H1 (cell line): Measurements from ENCODE around the gene GRK5. TPM values are rescaled to one million over a fixed set of nuclear protein-coding genes. Genes with fewer than 3 reads are reported as not detected.
A peak's percentile ranks its signal among the peaks of the same experiment; 100 is the strongest.

Experiments used
- CTCF ChIA-PET: fragments of 300-600 bp; sonication (Branson Sonifier 250); formaldehyde crosslinking; loops from one replicate; lab custom pipeline; 2021; ENCODE audit not compliant: partially characterized antibody; lab: Charles Lee
- POLR2A ChIA-PET: fragments of 300-600 bp; sonication (Branson Sonifier 250); formaldehyde crosslinking; loops from one replicate; lab custom pipeline; 2021; ENCODE audit warnings: inconsistent platforms; ENCODE audit not compliant: partially characterized antibody; lab: Charles Lee
- DNase-seq, 2 experiments: peaks; one replicate each; pipeline versions ENCODE4 v3.0.0 to v3.0.0-alpha.2; 2010 to 2022; ENCODE audit warnings: low spot score in 2 of 2, low read depth in 1 of 2, mixed read lengths in 1 of 2
- FAIRE-seq: peaks from 2 replicates; lab custom pipeline; 2011; peaks lifted over from hg19 to GRCh38; lab: Jason Lieb, UNC
- H2AFZ ChIP-seq: 2 replicates; pipeline ENCODE4 v1.8.1; 2012; ENCODE audit warnings: low read length, inconsistent platforms
- H2AK5ac ChIP-seq: 2 replicates; pipeline ENCODE4 v1.6.1; 2013; ENCODE audit warnings: low read depth, low read length
- H2BK120ac ChIP-seq: replicated peaks from 2 replicates; pipeline ENCODE3; 2013; ENCODE audit warnings: low read depth, low read length, inconsistent platforms
- H2BK12ac ChIP-seq: 2 replicates; pipeline ENCODE4 v1.6.1; 2013; ENCODE audit warnings: low read depth, low read length
- H2BK15ac ChIP-seq: 2 replicates; pipeline ENCODE4 v1.6.1; 2013; ENCODE audit warnings: low read length
- H2BK20ac ChIP-seq: 2 replicates; pipeline ENCODE4 v1.6.1; 2013; ENCODE audit warnings: low read length
- H2BK5ac ChIP-seq: 2 replicates; pipeline ENCODE4 v1.6.1; 2013; ENCODE audit warnings: low read depth, low read length
- H3K14ac ChIP-seq: 2 replicates; pipeline ENCODE4 v1.6.1; 2013; ENCODE audit warnings: inconsistent platforms; ENCODE audit not compliant: insufficient read length
- H3K18ac ChIP-seq: 2 replicates; pipeline ENCODE4 v1.6.1; 2013; ENCODE audit warnings: low read length; ENCODE audit errors: extremely low read depth
- H3K23ac ChIP-seq: 2 replicates; pipeline ENCODE4 v1.6.1; 2013; ENCODE audit warnings: inconsistent platforms; ENCODE audit not compliant: insufficient read length
- H3K23me2 ChIP-seq: 2 replicates; pipeline ENCODE4 v1.6.1; 2013; ENCODE audit warnings: low read depth, low read length
- H3K27ac ChIP-seq: 2 replicates; pipeline ENCODE4 v1.6.1; 2011; ENCODE audit warnings: low read depth, low read length, inconsistent platforms
- H3K27me3 ChIP-seq, 4 experiments: replicated peaks in 1 of 4; 1 replicate in 1 of 4; 2 replicates in 3 of 4; pipeline versions ENCODE4 v1.6.1 to v1.8.1; 2011 to 2013; ENCODE audit warnings: low read length in 3 of 4, mild to moderate bottlenecking in 3 of 4, inconsistent platforms in 2 of 4, mixed read lengths in 2 of 4, moderate library complexity in 1 of 4; ENCODE audit not compliant: control insufficient read depth in 3 of 4, insufficient read depth in 3 of 4; ENCODE audit errors: extremely low read depth in 1 of 4
- H3K36me3 ChIP-seq, 4 experiments: 2 replicates each; pipeline versions ENCODE4 v1.6.1 to v1.8.1; 2011 to 2013; ENCODE audit warnings: mild to moderate bottlenecking in 4 of 4, low read length in 3 of 4, moderate library complexity in 2 of 4, control low read depth in 1 of 4, inconsistent platforms in 1 of 4; ENCODE audit not compliant: insufficient read depth in 4 of 4, control insufficient read depth in 2 of 4
- H3K4ac ChIP-seq: replicated peaks from 2 replicates; pipeline ENCODE3; 2013; ENCODE audit warnings: low read length, low read depth, mixed read lengths, inconsistent platforms; ENCODE audit not compliant: insufficient read length
- H3K4me1 ChIP-seq, 4 experiments: replicated peaks in 1 of 4; 1 replicate in 1 of 4; 2 replicates in 3 of 4; pipeline versions ENCODE4 v1.6.1 to v1.8.1; 2011 to 2013; ENCODE audit warnings: low read length in 3 of 4, inconsistent platforms in 2 of 4, mixed read lengths in 1 of 4; ENCODE audit not compliant: insufficient read depth in 4 of 4, control insufficient read depth in 3 of 4
- H3K4me2 ChIP-seq, 2 experiments: 2 replicates each; pipeline versions ENCODE4 v1.6.1 to v1.8.1; 2011 to 2013; ENCODE audit warnings: low read depth in 2 of 2, low read length in 2 of 2, control low read depth in 1 of 2, inconsistent platforms in 1 of 2, mild to moderate bottlenecking in 1 of 2; ENCODE audit not compliant: insufficient read depth in 1 of 2
- H3K4me3 ChIP-seq, 4 experiments: fragments of 200-600, 300-600 bp in 1 of 4; sonication (generic), shearing (Covaris generic), sonication (Bioruptor Twin) in 1 of 4; 2 replicates each; pipeline versions ENCODE4 v1.5.1 to v1.8.1; 2011 to 2016; ENCODE audit warnings: low read length in 4 of 4, low read depth in 3 of 4, control low read depth in 2 of 4, inconsistent platforms in 2 of 4, mild to moderate bottlenecking in 2 of 4, mixed read lengths in 1 of 4, moderate library complexity in 1 of 4; ENCODE audit not compliant: insufficient read depth in 2 of 4; ENCODE audit errors: extremely low read depth in 1 of 4
- H3K56ac ChIP-seq: replicated peaks from 2 replicates; pipeline ENCODE3; 2013; ENCODE audit warnings: low read depth, mild to moderate bottlenecking, mixed read lengths, low read length, inconsistent platforms; ENCODE audit not compliant: insufficient read length
- H3K79me1 ChIP-seq: 2 replicates; pipeline ENCODE4 v1.6.1; 2013; ENCODE audit warnings: low read depth, low read length, control low read depth
- H3K79me2 ChIP-seq, 2 experiments: 2 replicates each; pipeline versions ENCODE4 v1.6.1 to v1.8.1; 2012 to 2013; ENCODE audit warnings: low read length in 2 of 2, mild to moderate bottlenecking in 2 of 2, inconsistent platforms in 1 of 2; ENCODE audit not compliant: insufficient read depth in 2 of 2, control insufficient read depth in 1 of 2
- H3K9ac ChIP-seq, 4 experiments: replicated peaks in 1 of 4; 1 replicate in 1 of 4; 2 replicates in 3 of 4; pipeline versions ENCODE4 v1.6.1 to v1.8.1; 2011 to 2013; ENCODE audit warnings: low read depth in 3 of 4, low read length in 3 of 4, control low read depth in 2 of 4, mild to moderate bottlenecking in 2 of 4, moderate library complexity in 2 of 4, inconsistent platforms in 1 of 4; ENCODE audit errors: extremely low read depth in 1 of 4
- H3K9me3 ChIP-seq, 2 experiments: 2 replicates each; pipeline versions ENCODE4 v1.6.1 to v1.8.1; 2012 to 2013; ENCODE audit warnings: mild to moderate bottlenecking in 2 of 2, moderate library complexity in 2 of 2, control low read depth in 1 of 2, inconsistent platforms in 1 of 2, low read depth in 1 of 2, low read length in 1 of 2, mixed read lengths in 1 of 2; ENCODE audit not compliant: insufficient read depth in 2 of 2
- H4K20me1 ChIP-seq, 2 experiments: replicated peaks in 1 of 2; 2 replicates each; pipeline versions ENCODE3 to v1.8.1; 2011 to 2013; ENCODE audit warnings: inconsistent platforms in 2 of 2, low read length in 2 of 2, mild to moderate bottlenecking in 1 of 2; ENCODE audit not compliant: insufficient read depth in 2 of 2, control insufficient read depth in 1 of 2
- H4K5ac ChIP-seq: 2 replicates; pipeline ENCODE4 v1.6.1; 2013; ENCODE audit warnings: low read length, low read depth, mixed read lengths, inconsistent platforms; ENCODE audit not compliant: insufficient read length
- H4K8ac ChIP-seq: 2 replicates; pipeline ENCODE4 v1.8.0; 2013; ENCODE audit warnings: mild to moderate bottlenecking, moderate library complexity, low read length, inconsistent platforms; ENCODE audit not compliant: insufficient read depth; ENCODE audit errors: extremely low read depth
- H4K91ac ChIP-seq: replicated peaks from 2 replicates; pipeline ENCODE3; 2013; ENCODE audit warnings: low read length, mixed read lengths, inconsistent platforms; ENCODE audit not compliant: insufficient read length
- BACH1 ChIP-seq: IDR thresholded peaks from 2 replicates; pipeline ENCODE4 v1.6.1; 2012; ENCODE audit warnings: low read length, improper control_type of control experiment
- BCL11A ChIP-seq, 2 experiments: IDR thresholded peaks; one replicate each; pipeline ENCODE4 v1.6.1; 2011; ENCODE audit warnings: low read depth in 2 of 2, low read length in 2 of 2, mild to moderate bottlenecking in 2 of 2
- CTBP2 ChIP-seq: IDR thresholded peaks from 2 replicates; pipeline ENCODE4 v1.7.0; 2011; ENCODE audit warnings: borderline replicate concordance, mild to moderate bottlenecking, moderate library complexity, mixed read lengths, low read length; ENCODE audit not compliant: insufficient read depth, insufficient read length
- CTCF ChIP-seq, 3 experiments: IDR thresholded peaks; 1 replicate in 2 of 3; 2 replicates in 1 of 3; pipeline versions ENCODE4 v1.5.1 to v1.6.1; 2011; ENCODE audit warnings: low read length in 3 of 3, mild to moderate bottlenecking in 3 of 3, inconsistent platforms in 2 of 3, low read depth in 1 of 3, moderate library complexity in 1 of 3; ENCODE audit not compliant: insufficient read depth in 1 of 3; ENCODE audit errors: control extremely low read depth in 1 of 3
- MAFK ChIP-seq: IDR thresholded peaks from 2 replicates; pipeline ENCODE4 v1.6.1; 2012; ENCODE audit warnings: low read depth, mild to moderate bottlenecking, improper control_type of control experiment, low read length
- SAP30 ChIP-seq: fragments of 300-600 bp; sonication (generic); IDR thresholded peaks from 2 replicates; pipeline ENCODE4 v1.7.1; 2012; ENCODE audit warnings: low read length, moderate library complexity, mild to moderate bottlenecking, inconsistent platforms; ENCODE audit not compliant: insufficient read depth, insufficient replicate concordance
- SIX5 ChIP-seq: IDR thresholded peaks from 2 replicates; pipeline ENCODE4 v1.6.1; 2011; ENCODE audit warnings: mild to moderate bottlenecking, low read depth, low read length
- SP2 ChIP-seq: IDR thresholded peaks from 2 replicates; pipeline ENCODE4 v1.6.1; 2012; ENCODE audit warnings: mild to moderate bottlenecking, low read length, inconsistent platforms
- SRF ChIP-seq: IDR thresholded peaks from 2 replicates; pipeline ENCODE4 v1.6.1; 2011; ENCODE audit warnings: mild to moderate bottlenecking, low read depth, low read length, moderate library complexity
- TEAD4 ChIP-seq: IDR thresholded peaks from 2 replicates; pipeline ENCODE4 v1.6.1; 2012; ENCODE audit warnings: low read depth, low read length, inconsistent platforms, mixed read lengths
- WGBS, 2 experiments: shearing (Covaris generic) in 1 of 2; methylation state at CpG; one replicate each; pipeline versions ENCODE4 v1.1.6 to v1.1.7; 2013 to 2015; ENCODE audit warnings: low lambda C conversion rate in 2 of 2, mixed read lengths in 2 of 2, inconsistent platforms in 1 of 2, low coverage in 1 of 2, missing lambda C conversion rate in 1 of 2; ENCODE audit not compliant: insufficient replicate concordance in 2 of 2, insufficient coverage in 1 of 2, insufficient read length in 1 of 2; ENCODE audit errors: extremely low coverage in 1 of 2, missing lambda C conversion rate in 1 of 2; 5-methylcytosine and 5-hydroxymethylcytosine counted together
- polyA plus RNA-seq, 7 experiments: library from polyadenylated mRNA; depleted of rRNA in 3 of 7; stranded (reverse) in 5 of 7; unstranded in 2 of 7; fragments of >200 nt in 5 of 7; fragments of 200-250 nt in 2 of 7; gene quantifications; 1 replicate in 5 of 7; 2 replicates in 1 of 7; 4 replicates in 1 of 7; pipeline versions ENCODE4 v1.2.1 to v1.2.3, GENCODE V29; 2011 to 2013; ENCODE audit warnings: missing spikeins in 2 of 7, mixed read lengths in 2 of 7
- total RNA-seq: library from RNA; stranded (reverse); fragmentation: NEBNext Ultra II Directional; extraction: Animal tissue kit (Norgen Biotek cat#: 25700); gene quantifications from 2 replicates; pipeline ENCODE4 v1.2.1, GENCODE V29; 2021

The GRK5 gene
- total and polyA plus RNA-seq, 2 of the 8 experiments (the other 6 are each of a cell fraction or from before 2014, with no cell fraction given) = 0.54 to 2.5 TPM

- Histone ChIP-seq H3K79me2 (no peaks in the 10 kb centered on the region), H3K56ac (no peak overlapping the region), H3K9me3 (no peaks in the 10 kb centered on the region), H2BK12ac (no peak overlapping the region), H3K27ac (no peak overlapping the region), H3K14ac (no peak overlapping the region), H3K18ac (no peak overlapping the region), H4K20me1 (no peaks in the 10 kb centered on the region), H3K23ac (no peak overlapping the region), H2BK15ac (no peak overlapping the region), H3K4ac (no peak overlapping the region), H3K4me1 (peaks cover 0 to 4% (median 0%) of the 10 kb centered on the region in 4 experiments; a peak in 1 of 7 replicates), H4K91ac (no peak overlapping the region), H2AFZ (no peak overlapping the region), H2BK5ac (no peak overlapping the region), H4K8ac (0 out of 2 replicates have a peak overlapping the region, but pooled peaks have one; percentile 59), H2BK120ac (no peak overlapping the region), H3K27me3 (no peaks in the 10 kb centered on the region), H2AK5ac (no peak overlapping the region), H4K5ac (no peak overlapping the region), H3K23me2 (peaks cover 2% of the 10 kb centered on the region; the same call in 1 of the 2 replicates), H3K36me3 (no peaks in the 10 kb centered on the region), H2BK20ac (no peak overlapping the region), H3K4me2 (no peak overlapping the region), H3K79me1 (no peaks in the 10 kb centered on the region), H3K9ac (no peak overlapping the region; a peak in 1 of 7 replicates), H3K4me3 (no peak overlapping the region)
- CTCF ChIA-PET = interaction anchor here (0.8 to 3.8 kb wide), 3 partner anchors 11 to 36 kb away, joined by 3 to 11 read pairs (median 3); no protein-coding TSS in a partner anchor
- WGBS, 2 experiments = 88% methylated on average over 9 of the region's 9 CpGs; no CpG with 5 or more reads in 1 of the 2 experiments
- POLR2A ChIA-PET = interaction anchor here (0.6 kb wide), 1 partner anchor 283 kb away, joined by 3 read pairs; no protein-coding TSS in a partner anchor
- DNase-seq = no peak
- FAIRE-seq = no peak
- TF ChIP-seq MAFK (no peak), BACH1 (no peak), TEAD4 (no peak), CTCF (IDR thresholded peaks at IDR 0.05; ENCODE audit: control extremely low read depth in 1 of 3, insufficient read depth in 1 of 3, low read depth in 1 of 3, low read length in 3 of 3) (no peak), SP2 (no peak), SRF (no peak), SAP30 (no peak), SIX5 (no peak), CTBP2 (no peak), BCL11A (IDR thresholded peaks at IDR 0.05; ENCODE audit: low read depth in 2 of 2, low read length in 2 of 2) (no peak)
Observed at GRCh38 chr10:119285495-119286267, 78.3 kb downstream of the GRK5 start.
